Natural killer cell (primary cell): ENCODE results near the gene SRMS. TPM values are rescaled to one million over a fixed set of nuclear protein-coding genes. Genes with fewer than 3 reads are reported as not detected.

Source experiments
- ATAC-seq, 3 donors: fragments of 150-1000 bp in 2 of 3; fragments of 200-7000 bp in 1 of 3; cut with Tn5 transposase; 1 replicate in 1 of 3; 2 replicates in 2 of 3; pipeline ENCODE4 v1.10.0; 2021; ENCODE audit warnings: mild to moderate bottlenecking in 2 of 3, moderate library complexity in 2 of 3
- DNase-seq, 2 donors: peaks; one replicate each; pipeline versions ENCODE4 v3.0.0 to v3.0.0-alpha.2; 2013 to 2021; ENCODE audit warnings: mixed read lengths in 1 of 2
- H3K27ac ChIP-seq: one replicate; pipeline ENCODE4 v1.5.1; 2013; ENCODE audit warnings: mild to moderate bottlenecking, low read length
- H3K27me3 ChIP-seq: one replicate; pipeline ENCODE4 v1.6.1; 2013; ENCODE audit warnings: low read length; ENCODE audit not compliant: control insufficient read depth, insufficient read depth
- H3K36me3 ChIP-seq: one replicate; pipeline ENCODE4 v1.6.1; 2013; ENCODE audit warnings: low read length; ENCODE audit not compliant: control insufficient read depth, insufficient read depth
- H3K4me1 ChIP-seq: one replicate; pipeline ENCODE4 v1.6.1; 2013; ENCODE audit warnings: low read length; ENCODE audit not compliant: control insufficient read depth, insufficient read depth
- H3K4me3 ChIP-seq: one replicate; pipeline ENCODE4 v1.5.1; 2013; ENCODE audit warnings: low read length
- H3K9me3 ChIP-seq: one replicate; pipeline ENCODE4 v1.6.1; 2013; ENCODE audit warnings: low read length; ENCODE audit not compliant: control insufficient read depth, insufficient read depth
- H3K27ac Mint-ChIP-seq, 2 donors: one replicate each; pipeline ENCODE4 v1.8.0; 2022; ENCODE audit warnings: mild to moderate bottlenecking in 2 of 2, mixed read lengths in 2 of 2, moderate library complexity in 1 of 2
- H3K27me3 Mint-ChIP-seq, 2 donors: one replicate each; pipeline ENCODE4 v1.8.0; 2022; ENCODE audit warnings: low read depth in 2 of 2, mixed read lengths in 2 of 2
- H3K36me3 Mint-ChIP-seq: one replicate; pipeline ENCODE4 v1.8.0; 2022; ENCODE audit warnings: mixed read lengths
- H3K4me1 Mint-ChIP-seq, 2 donors: one replicate each; pipeline ENCODE4 v1.8.0; 2022; ENCODE audit warnings: mixed read lengths in 2 of 2
- H3K4me3 Mint-ChIP-seq: one replicate; pipeline ENCODE4 v1.8.0; 2022; ENCODE audit warnings: mild to moderate bottlenecking, moderate library complexity, mixed read lengths
- H3K9me3 Mint-ChIP-seq, 2 donors: one replicate each; pipeline ENCODE4 v1.8.0; 2022; ENCODE audit warnings: mixed read lengths in 2 of 2
- WGBS: methylation state at CpG from one replicate; pipeline ENCODE4 v1.1.7; 2013; ENCODE audit warnings: missing lambda C conversion rate; ENCODE audit not compliant: insufficient coverage; 5-methylcytosine and 5-hydroxymethylcytosine counted together
- intact Hi-C: fragments of 100-400 bp; cut with micrococcal nuclease; formaldehyde crosslinking; loops from one replicate; pipeline ENCODE4 v1.14.2; 2022
- total RNA-seq, 4 donors: library from RNA; stranded (reverse); fragments of 120-200 nt in 1 of 4; gene quantifications; one replicate each; pipeline versions ENCODE4 v1.2.3 to v1.2.4, GENCODE V29; 2013 to 2022
- TF ChIP-seq, protein P1 (sequence below): fragments of 200-600 bp; IDR thresholded peaks from one replicate; pipeline ENCODE4 v1.8.0; 2022; ENCODE audit warnings: antibody characterized with exemption

SRMS gene
- total RNA-seq, 3 donors from 2014 or later (not counting 1 experiment from before 2014, with no cell fraction given), result 0.16 to 0.23 TPM; not detected in 1

DNA sequence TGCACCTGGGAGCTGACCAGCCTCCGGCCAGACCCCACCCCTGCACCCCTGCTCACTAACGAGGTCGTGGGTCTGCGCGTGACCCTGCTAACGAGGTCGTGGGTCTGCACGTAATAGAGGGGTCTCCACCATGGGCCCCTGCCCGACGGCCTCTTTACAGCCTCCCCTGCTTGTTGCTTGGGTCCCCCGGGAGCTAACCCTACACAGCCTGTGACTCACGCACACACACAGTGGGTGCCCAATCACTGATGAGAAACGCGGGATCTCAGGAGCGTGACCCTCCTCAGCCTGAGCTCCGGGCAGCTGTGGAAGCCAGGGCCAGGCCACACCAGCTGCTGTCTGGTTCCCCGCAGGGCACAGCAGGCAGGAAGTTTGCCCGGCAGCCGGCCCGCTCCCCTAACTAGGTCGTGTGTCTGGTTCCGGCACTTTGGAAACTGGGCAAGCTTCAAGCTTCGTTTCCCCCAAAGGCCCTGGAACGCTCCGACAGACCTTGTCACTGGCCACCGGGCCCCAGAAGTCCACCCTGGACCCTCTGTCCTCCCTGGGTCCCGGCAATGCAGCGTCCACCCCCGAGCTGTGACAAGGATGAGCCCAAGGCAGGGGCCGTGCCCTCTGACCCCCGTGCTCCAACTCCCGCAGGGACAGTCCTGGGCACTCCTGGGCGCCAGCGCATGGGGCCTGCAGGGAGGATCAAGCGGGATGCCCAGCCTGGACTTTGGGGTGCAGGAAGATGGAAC, 11.1 kb downstream of the SRMS start:
- Histone ChIP-seq H3K27ac (no peak overlapping the region), H3K4me3 (no peak overlapping the region)

DNA sequence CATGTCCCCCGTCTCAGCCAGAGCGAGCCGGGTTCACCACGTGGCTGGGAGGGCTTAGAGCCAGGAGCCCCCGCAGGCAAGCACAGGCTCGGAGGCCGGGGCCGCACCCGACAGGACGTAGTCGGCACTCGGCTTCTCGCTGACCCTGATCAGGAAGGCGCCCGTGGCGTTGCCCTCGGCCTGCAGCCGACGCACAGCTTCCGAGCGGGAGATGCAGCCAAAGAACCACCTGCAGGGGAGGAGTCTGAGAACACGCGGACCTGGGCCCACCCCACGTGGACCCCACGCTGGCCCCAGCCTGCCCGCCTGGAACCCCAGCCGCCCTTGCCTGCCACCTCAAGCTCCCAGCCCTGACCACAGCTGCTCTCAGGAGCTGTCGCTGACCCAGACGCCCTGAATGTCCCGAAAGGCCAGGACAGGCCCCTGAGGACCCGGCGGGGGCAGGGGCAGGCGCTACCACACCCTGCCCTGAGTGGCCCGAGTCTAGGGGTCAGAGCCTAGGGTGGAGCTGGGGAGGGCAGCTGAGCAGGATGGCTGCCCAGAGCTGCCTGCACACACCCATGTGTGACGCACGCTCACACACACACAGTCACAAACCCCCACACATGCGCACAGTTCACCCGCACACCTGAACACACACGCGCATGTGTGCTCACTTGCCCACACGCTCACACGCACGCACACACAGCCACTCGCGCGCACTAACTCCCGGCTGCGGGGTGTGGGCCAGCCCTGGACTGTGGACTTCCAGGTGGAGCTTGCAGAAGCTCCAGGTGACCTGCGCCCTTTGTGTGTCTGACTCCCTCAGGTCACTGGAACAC, 12.5 kb downstream of the SRMS start:
- H3K4me3 Mint-ChIP-seq, result no peak overlapping the region
- 90% methylated on average over 49 of the region's 49 CpGs for WGBS
- H3K27ac Mint-ChIP-seq, result no peak overlapping the region

More for the DNA sequence above, 11.1 kb downstream of the SRMS start:
- Mint-ChIP-seq H3K4me3 (no peak overlapping the region), H3K9me3 (no peaks in the 10 kb centered on the region), H3K27me3 (peaks cover 0 to 4% of the 10 kb centered on the region in 2 donors), H3K4me1 (peaks cover 0 to 20% of the 10 kb centered on the region in 2 donors), H3K27ac (peak overlapping the region in 1 of 2 donors; percentile 91), H3K36me3 (no peaks in the 10 kb centered on the region)
- TF ChIP-seq, protein P1, sequence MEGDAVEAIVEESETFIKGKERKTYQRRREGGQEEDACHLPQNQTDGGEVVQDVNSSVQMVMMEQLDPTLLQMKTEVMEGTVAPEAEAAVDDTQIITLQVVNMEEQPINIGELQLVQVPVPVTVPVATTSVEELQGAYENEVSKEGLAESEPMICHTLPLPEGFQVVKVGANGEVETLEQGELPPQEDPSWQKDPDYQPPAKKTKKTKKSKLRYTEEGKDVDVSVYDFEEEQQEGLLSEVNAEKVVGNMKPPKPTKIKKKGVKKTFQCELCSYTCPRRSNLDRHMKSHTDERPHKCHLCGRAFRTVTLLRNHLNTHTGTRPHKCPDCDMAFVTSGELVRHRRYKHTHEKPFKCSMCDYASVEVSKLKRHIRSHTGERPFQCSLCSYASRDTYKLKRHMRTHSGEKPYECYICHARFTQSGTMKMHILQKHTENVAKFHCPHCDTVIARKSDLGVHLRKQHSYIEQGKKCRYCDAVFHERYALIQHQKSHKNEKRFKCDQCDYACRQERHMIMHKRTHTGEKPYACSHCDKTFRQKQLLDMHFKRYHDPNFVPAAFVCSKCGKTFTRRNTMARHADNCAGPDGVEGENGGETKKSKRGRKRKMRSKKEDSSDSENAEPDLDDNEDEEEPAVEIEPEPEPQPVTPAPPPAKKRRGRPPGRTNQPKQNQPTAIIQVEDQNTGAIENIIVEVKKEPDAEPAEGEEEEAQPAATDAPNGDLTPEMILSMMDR, result no peak
- no peak for ATAC-seq
- Histone ChIP-seq H3K9me3 (no peaks in the 10 kb centered on the region), H3K36me3 (no peaks in the 10 kb centered on the region), H3K27me3 (no peaks in the 10 kb centered on the region), H3K4me1 (peaks cover 25% of the 10 kb centered on the region)
- 86% methylated on average over 35 of the region's 35 CpGs for WGBS
- no peak for DNase-seq
- intact Hi-C loops, result loop anchor here (5.0 kb wide), 2 partner anchors 121 to 441 kb away; partner anchors contain the start of genes RTEL1 and SAMD10

DNA sequence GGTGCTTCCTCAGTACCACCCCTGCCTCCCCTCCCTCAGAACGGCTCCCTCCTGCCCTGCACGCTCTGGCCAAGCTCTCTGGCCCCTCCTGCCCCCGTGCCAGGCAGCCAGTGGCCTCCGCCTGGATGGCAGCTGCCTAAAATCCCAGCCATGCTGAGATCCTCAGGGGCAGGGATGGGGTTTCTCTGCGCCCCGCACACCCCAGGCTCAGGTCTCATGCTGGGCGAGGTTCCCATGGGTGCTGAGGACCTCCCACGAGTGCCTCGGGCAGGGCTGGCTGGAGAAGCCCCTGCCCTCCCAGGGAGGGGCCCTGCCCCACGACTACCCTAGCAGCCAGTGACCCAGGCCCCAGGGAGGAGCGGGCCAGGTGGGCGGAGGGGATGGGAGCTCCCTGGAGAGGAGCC, 13.1 kb downstream of the SRMS start:
- Mint-ChIP-seq H3K4me3 (no peak overlapping the region), H3K4me1 (peaks cover 0 to 20% of the 10 kb centered on the region in 2 donors), H3K27ac (no peak overlapping the region), H3K9me3 (no peaks in the 10 kb centered on the region), H3K27me3 (peaks cover 0 to 4% of the 10 kb centered on the region in 2 donors), H3K36me3 (no peaks in the 10 kb centered on the region)
- DNase-seq, result no peak
- no peaks in the 10 kb centered on the region for H3K9me3 ChIP-seq
- H3K27ac ChIP-seq, result no peak overlapping the region
- ATAC-seq, result no peak
- intact Hi-C loops, result no loop called here
- peaks cover 25% of the 10 kb centered on the region for H3K4me1 ChIP-seq
- WGBS, result 82% methylated on average over 12 of the region's 12 CpGs
- H3K27me3 ChIP-seq, result no peaks in the 10 kb centered on the region
- TF ChIP-seq, protein P1, result no peak
- no peak overlapping the region for H3K4me3 ChIP-seq
- H3K36me3 ChIP-seq, result no peaks in the 10 kb centered on the region

More for the DNA sequence above, 12.5 kb downstream of the SRMS start:
- no peak for DNase-seq
- Histone ChIP-seq H3K27me3 (no peaks in the 10 kb centered on the region), H3K27ac (no peak overlapping the region), H3K9me3 (no peaks in the 10 kb centered on the region), H3K4me1 (peaks cover 25% of the 10 kb centered on the region), H3K4me3 (no peak overlapping the region), H3K36me3 (no peaks in the 10 kb centered on the region)
- TF ChIP-seq, protein P1, result no peak
- peaks cover 0 to 4% of the 10 kb centered on the region in 2 donors for H3K27me3 Mint-ChIP-seq
- peaks cover 0 to 20% of the 10 kb centered on the region in 2 donors for H3K4me1 Mint-ChIP-seq
- intact Hi-C loops, result loop anchor here (5.0 kb wide), 2 partner anchors 122 to 442 kb away; partner anchors contain the start of genes RTEL1 and SAMD10
- H3K9me3 Mint-ChIP-seq, result no peaks in the 10 kb centered on the region
- no peak for ATAC-seq
- no peaks in the 10 kb centered on the region for H3K36me3 Mint-ChIP-seq
